G401.6 (cell line): Measurements from ENCODE around the gene MSL3B.

Experiments used
- FAIRE-seq: peaks from 2 replicates; lab custom pipeline; 2012; peaks lifted over from hg19 to GRCh38; lab: Jason Lieb, UNC

MSL3B gene

DNA sequence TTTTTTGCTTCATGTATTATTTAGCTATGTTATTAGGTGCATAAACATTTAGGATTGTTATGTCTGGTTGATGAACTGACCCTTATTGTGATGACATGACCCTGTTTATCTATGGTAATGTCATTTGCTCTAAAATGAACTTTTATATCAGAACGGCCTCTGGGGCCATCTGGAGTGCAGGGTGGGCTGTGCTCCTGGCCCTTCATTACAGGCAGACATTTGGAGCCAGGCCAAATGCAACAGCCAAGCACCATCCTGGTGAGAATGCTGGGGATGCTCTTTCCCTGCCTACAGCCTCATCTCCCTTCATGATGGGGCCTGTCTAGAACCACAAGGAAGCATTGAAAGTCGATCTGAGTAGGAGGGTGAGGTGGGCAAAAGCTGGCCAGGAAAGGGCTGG lies 51.9 kb downstream of the MSL3B start:
- FAIRE-seq, result no peak

DNA sequence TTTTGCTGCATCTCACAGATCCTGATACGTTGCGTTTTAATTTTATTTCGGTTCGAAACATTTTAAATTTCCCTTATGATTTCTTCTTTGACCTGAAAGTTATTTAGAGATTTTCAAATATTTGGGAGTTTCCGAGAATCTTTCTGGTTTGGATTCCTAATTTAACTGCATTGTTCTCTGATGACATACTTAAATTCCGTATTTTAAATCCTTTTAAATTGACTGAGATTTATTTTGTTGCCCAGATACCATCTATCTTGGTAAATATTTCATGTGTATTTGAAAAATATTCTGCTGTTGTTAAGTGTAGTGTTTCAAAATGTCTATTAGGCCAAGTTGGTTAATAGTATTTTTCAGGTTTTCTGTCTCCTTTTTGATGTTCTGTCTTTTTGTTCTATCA lies 52.3 kb downstream of the MSL3B start:
- no peak for FAIRE-seq
